HepG2 (cell line): ENCODE data around the gene ITGB8. TPM values are rescaled to one million over a fixed set of nuclear protein-coding genes. Genes with fewer than 3 reads are reported as not detected.

Source experiments
- ATAC-seq: fragments of 200-7000 bp; cut with Tn5 transposase; 3 replicates; pipeline ENCODE4 v1.9.1; 2020; ENCODE audit warnings: mild to moderate bottlenecking, moderate library complexity
- BruUV-seq: library from RNA; stranded (reverse); fragments of 400-500 nt; replicated peaks from 2 replicates; lab custom pipeline; 2021; lab: Mats Ljungman, UMichigan
- CTCF ChIA-PET: fragments of 300-600 bp; formaldehyde crosslinking; extraction: SDS; loops from one replicate; lab custom pipeline; 2021; ENCODE audit warnings: low total read pairs, inconsistent platforms, low intra/inter-chr PET ratio; lab: Yijun Ruan, JAX
- POLR2A ChIA-PET: fragments of 350-600 bp; sonication (Branson Sonifier 250); formaldehyde crosslinking; loops from one replicate; lab custom pipeline; 2020; ENCODE audit warnings: antibody characterized with exemption, inconsistent platforms; lab: Yijun Ruan, JAX
- DNase-seq: peaks from one replicate; pipeline ENCODE4 v3.0.0-alpha.2; 2015; ENCODE audit warnings: low spot score
- FAIRE-seq: peaks from 3 replicates; lab custom pipeline; 2011; peaks lifted over from hg19 to GRCh38; lab: Jason Lieb, UNC
- H2AFZ ChIP-seq: one replicate; pipeline ENCODE4 v1.6.1; 2011; ENCODE audit warnings: low read length, inconsistent platforms
- H3K27ac ChIP-seq: fragments of 300-600 bp; 3 replicates; pipeline ENCODE4 v1.8.0; 2011; ENCODE audit warnings: mixed run types, mild to moderate bottlenecking, mixed read lengths, low read length, inconsistent platforms; ENCODE audit not compliant: insufficient read depth; ENCODE audit errors: extremely low read length
- H3K27me3 ChIP-seq, 2 experiments: fragments of 200-600 bp in 1 of 2; 2 replicates in 1 of 2; 3 replicates in 1 of 2; pipeline versions ENCODE4 v1.6.0 to v1.8.0; 2011; ENCODE audit warnings: low read length in 2 of 2, mild to moderate bottlenecking in 2 of 2, moderate library complexity in 2 of 2, inconsistent platforms in 1 of 2; ENCODE audit not compliant: insufficient read depth in 2 of 2, control insufficient read depth in 1 of 2
- H3K36me3 ChIP-seq, 2 experiments: fragments of 200-600 bp in 1 of 2; replicated peaks in 1 of 2; 2 replicates in 1 of 2; 3 replicates in 1 of 2; pipeline versions ENCODE4 v1.5.1 to v1.8.0; 2011; ENCODE audit warnings: low read length in 2 of 2, inconsistent platforms in 1 of 2; ENCODE audit not compliant: insufficient read depth in 2 of 2, control insufficient read depth in 1 of 2
- H3K4me1 ChIP-seq: 2 replicates; pipeline ENCODE4 v1.5.1; 2012; ENCODE audit warnings: low read length, inconsistent platforms; ENCODE audit not compliant: insufficient read depth
- H3K4me2 ChIP-seq: 2 replicates; pipeline ENCODE4 v1.6.0; 2011; ENCODE audit warnings: low read depth, low read length, inconsistent platforms
- H3K4me3 ChIP-seq, 3 experiments: fragments of 200-600 bp in 1 of 3; sonication (generic), shearing (Covaris generic) in 1 of 3; replicated peaks in 1 of 3; 2 replicates each; pipeline ENCODE4 v1.5.1; 2011 to 2016; ENCODE audit warnings: low read length in 3 of 3, inconsistent platforms in 2 of 3, low read depth in 2 of 3, mild to moderate bottlenecking in 2 of 3, control low read depth in 1 of 3, mixed read lengths in 1 of 3; ENCODE audit not compliant: insufficient read depth in 1 of 3
- H3K79me2 ChIP-seq: one replicate; pipeline ENCODE4 v1.6.1; 2011; ENCODE audit warnings: low read length, inconsistent platforms; ENCODE audit not compliant: insufficient read depth
- H3K9ac ChIP-seq: 2 replicates; pipeline ENCODE4 v1.6.0; 2011; ENCODE audit warnings: mild to moderate bottlenecking, low read depth, low read length, inconsistent platforms; ENCODE audit not compliant: insufficient read depth
- H3K9me3 ChIP-seq: 2 replicates; pipeline ENCODE4 v1.5.1; 2012; ENCODE audit warnings: mild to moderate bottlenecking, low read length
- H4K20me1 ChIP-seq: 2 replicates; pipeline ENCODE4 v1.6.0; 2011; ENCODE audit warnings: inconsistent platforms, mild to moderate bottlenecking, low read length, moderate library complexity; ENCODE audit not compliant: insufficient read depth
- ARNT ChIP-seq: fragments of 450-650 bp; IDR thresholded peaks from 2 replicates; pipeline ENCODE4 v1.6.1; 2017
- CEBPB ChIP-seq: IDR thresholded peaks from 2 replicates; pipeline ENCODE4 v1.6.1; 2011; ENCODE audit warnings: low read depth, low read length, improper control_type of control experiment, borderline replicate concordance
- E2F2 ChIP-seq: sonication (generic); formaldehyde crosslinking; IDR thresholded peaks from 2 replicates; pipeline ENCODE4 v1.4.0; 2020; ENCODE audit warnings: missing genetic modification reagents, borderline replicate concordance
- FOXO1 ChIP-seq: sonication (generic); formaldehyde crosslinking; IDR thresholded peaks from 2 replicates; pipeline ENCODE4 v1.4.0; 2020; ENCODE audit warnings: missing genetic modification reagents
- GLI4 ChIP-seq: sonication (generic); formaldehyde crosslinking; IDR thresholded peaks from 2 replicates; pipeline ENCODE4 v1.5.1; 2020; ENCODE audit warnings: missing genetic modification reagents, mild to moderate bottlenecking, moderate library complexity, borderline replicate concordance
- KDM4B ChIP-seq: sonication (generic); formaldehyde crosslinking; IDR thresholded peaks from 2 replicates; pipeline ENCODE4 v1.4.0; 2020; ENCODE audit warnings: missing genetic modification reagents
- RNF2 ChIP-seq: fragments of 450-650 bp; conservative IDR thresholded peaks from 2 replicates; pipeline ENCODE4 v1.6.1; 2016; ENCODE audit warnings: low read depth
- SMAD1 ChIP-seq: sonication (generic); formaldehyde crosslinking; IDR thresholded peaks from 2 replicates; pipeline ENCODE4 v1.4.0; 2020; ENCODE audit warnings: missing genetic modification reagents, low read depth, mild to moderate bottlenecking, borderline replicate concordance
- ZNF12 ChIP-seq: sonication (generic); formaldehyde crosslinking; IDR thresholded peaks from 2 replicates; pipeline ENCODE4 v1.5.0; 2020; ENCODE audit warnings: missing genetic modification reagents
- ZNF460 ChIP-seq: sonication (generic); formaldehyde crosslinking; IDR thresholded peaks from 2 replicates; pipeline ENCODE4 v1.5.1; 2020; ENCODE audit warnings: missing genetic modification reagents, mild to moderate bottlenecking, borderline replicate concordance
- ZNF614 ChIP-seq: IDR thresholded peaks from 2 replicates; pipeline ENCODE4 v1.6.1; 2018; ENCODE audit warnings: missing biosample characterization, missing genetic modification reagents, inconsistent platforms, borderline replicate concordance
- ZNF615 ChIP-seq: sonication (generic); formaldehyde crosslinking; IDR thresholded peaks from 2 replicates; pipeline ENCODE4 v1.5.0; 2020; ENCODE audit warnings: mild to moderate bottlenecking, missing genetic modification reagents, borderline replicate concordance
- ZNF652 ChIP-seq: IDR thresholded peaks from 2 replicates; pipeline ENCODE4 v1.6.1; 2016; ENCODE audit warnings: low read depth, borderline replicate concordance
- ZNF83 ChIP-seq: sonication (generic); formaldehyde crosslinking; IDR thresholded peaks from 2 replicates; pipeline ENCODE4 v1.4.0; 2020; ENCODE audit warnings: missing genetic modification reagents, mild to moderate bottlenecking, borderline replicate concordance
- WGBS: methylation state at CpG from one replicate; pipeline ENCODE4 v1.1.6; 2017; ENCODE audit warnings: low lambda C conversion rate; 5-methylcytosine and 5-hydroxymethylcytosine counted together
- in situ Hi-C: cut with HindIII; loops from 2 replicates; pipeline ENCODE4 v1.10.0; 2017; ENCODE audit warnings: low pct_unique_long_range_greater_than_20kb; ENCODE audit not compliant: extremely low pct_ligation_motif_present
- intact Hi-C: fragments of 100-400 bp; cut with micrococcal nuclease; formaldehyde crosslinking; loops from one replicate; pipeline ENCODE4 v1.10.0; 2022; ENCODE audit not compliant: unreplicated experiment
- polyA plus RNA-seq, 8 experiments: library from polyadenylated mRNA; depleted of rRNA in 3 of 8; stranded (reverse) in 7 of 8; unstranded in 1 of 8; fragments of >200 nt; fragmentation: Illumina TruSeq in 4 of 8; extraction: Trizol in 4 of 8; gene quantifications; 2 replicates each; pipeline versions ENCODE4 v1.2.1 to v1.2.3, GENCODE V29; 2011 to 2016; ENCODE audit warnings: low read depth in 4 of 8, missing spikeins in 1 of 8, mixed read lengths in 1 of 8; ENCODE audit not compliant: insufficient read depth in 1 of 8
- total RNA-seq, 5 experiments: library from RNA; depleted of rRNA; stranded (reverse); fragments of >200 nt; fragmentation: Illumina TruSeq; extraction: Trizol; gene quantifications; 2 replicates each; pipeline ENCODE4 v1.2.3, GENCODE V29; 2016; ENCODE audit warnings: low read depth in 1 of 5
- TF ChIP-seq, protein P1 (sequence below): sonication (generic); formaldehyde crosslinking; IDR thresholded peaks from 2 replicates; pipeline ENCODE4 v1.9.0; 2021; ENCODE audit warnings: missing genetic modification reagents, borderline replicate concordance
- TF ChIP-seq, protein P2 (sequence below): sonication (generic); formaldehyde crosslinking; IDR thresholded peaks from 2 replicates; pipeline ENCODE4 v1.8.0; 2022; ENCODE audit warnings: low read depth, missing genetic modification reagents
- TF ChIP-seq, protein P3 (sequence below): sonication (generic); formaldehyde crosslinking; IDR thresholded peaks from 2 replicates; pipeline ENCODE4 v1.4.0; 2020; ENCODE audit warnings: missing genetic modification reagents

The ITGB8 gene
- total and polyA plus RNA-seq, 2 of the 13 experiments (the other 11 are each of a cell fraction or from before 2014, with no cell fraction given): 0.01 TPM; not detected in 1

DNA sequence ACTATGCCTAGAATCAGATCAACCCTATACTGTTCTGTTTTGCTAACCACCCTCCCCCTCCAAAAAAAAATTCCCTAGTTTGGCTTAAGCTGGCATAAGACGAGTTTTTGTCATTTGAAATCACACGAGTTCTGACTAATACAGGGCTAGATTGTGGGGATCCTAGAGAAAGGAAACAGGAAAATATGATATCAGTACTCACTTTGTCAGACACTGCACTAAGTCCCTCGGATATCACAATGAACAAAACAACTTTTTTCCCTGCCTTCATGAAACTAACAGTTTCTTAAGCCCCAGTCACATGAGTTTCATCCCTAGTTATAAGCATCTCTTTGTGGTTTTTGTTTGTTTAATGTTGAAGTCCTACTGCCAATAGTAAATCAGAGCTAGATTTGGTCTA is 118.5 kb downstream of the ITGB8 start:
- H3K27me3 ChIP-seq: no peaks in the 10 kb centered on the region
- WGBS: 2% methylated on average over 3 of the region's 3 CpGs
- H3K4me3 ChIP-seq: no peak overlapping the region
- H3K4me1 ChIP-seq: no peaks in the 10 kb centered on the region
- intact Hi-C loops: no loop called here
- no peak overlapping the region for H3K9ac ChIP-seq
- no peak for DNase-seq
- no peaks in the 10 kb centered on the region for H3K79me2 ChIP-seq
- ChIA-PET CTCF (no interaction called here), POLR2A (no interaction called here)
- in situ Hi-C loops: no loop called here
- no TSS peak for BruUV-seq
- TF ChIP-seq ARNT (no peak), CEBPB (no peak), RNF2 (no peak), KDM4B (no peak), ZNF614 (no peak), ZNF615 (CRISPR knock-in tag) (no peak), FOXO1 (CRISPR knock-in tag) (no peak), ZNF83 (CRISPR knock-in tag) (no peak), E2F2 (CRISPR knock-in tag) (no peak), GLI4 (no peak), ZNF460 (CRISPR knock-in tag) (no peak), ZNF12 (CRISPR knock-in tag) (no peak), ZNF652 (CRISPR knock-in tag) (no peak), SMAD1 (no peak)
- TF ChIP-seq, protein P1, sequence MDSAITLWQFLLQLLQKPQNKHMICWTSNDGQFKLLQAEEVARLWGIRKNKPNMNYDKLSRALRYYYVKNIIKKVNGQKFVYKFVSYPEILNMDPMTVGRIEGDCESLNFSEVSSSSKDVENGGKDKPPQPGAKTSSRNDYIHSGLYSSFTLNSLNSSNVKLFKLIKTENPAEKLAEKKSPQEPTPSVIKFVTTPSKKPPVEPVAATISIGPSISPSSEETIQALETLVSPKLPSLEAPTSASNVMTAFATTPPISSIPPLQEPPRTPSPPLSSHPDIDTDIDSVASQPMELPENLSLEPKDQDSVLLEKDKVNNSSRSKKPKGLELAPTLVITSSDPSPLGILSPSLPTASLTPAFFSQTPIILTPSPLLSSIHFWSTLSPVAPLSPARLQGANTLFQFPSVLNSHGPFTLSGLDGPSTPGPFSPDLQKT (CRISPR knock-in tag): no peak
- TF ChIP-seq, protein P2, sequence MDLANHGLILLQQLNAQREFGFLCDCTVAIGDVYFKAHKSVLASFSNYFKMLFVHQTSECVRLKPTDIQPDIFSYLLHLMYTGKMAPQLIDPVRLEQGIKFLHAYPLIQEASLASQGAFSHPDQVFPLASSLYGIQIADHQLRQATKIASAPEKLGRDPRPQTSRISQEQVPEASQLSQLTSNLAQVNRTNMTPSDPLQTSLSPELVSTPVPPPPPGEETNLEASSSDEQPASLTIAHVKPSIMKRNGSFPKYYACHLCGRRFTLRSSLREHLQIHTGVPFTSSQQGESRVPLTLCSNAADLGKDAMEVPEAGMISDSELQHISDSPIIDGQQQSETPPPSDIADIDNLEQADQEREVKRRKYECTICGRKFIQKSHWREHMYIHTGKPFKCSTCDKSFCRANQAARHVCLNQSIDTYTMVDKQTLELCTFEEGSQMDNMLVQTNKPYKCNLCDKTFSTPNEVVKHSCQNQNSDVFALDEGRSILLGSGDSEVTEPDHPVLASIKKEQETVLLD: no peak
- TF ChIP-seq, protein P3, sequence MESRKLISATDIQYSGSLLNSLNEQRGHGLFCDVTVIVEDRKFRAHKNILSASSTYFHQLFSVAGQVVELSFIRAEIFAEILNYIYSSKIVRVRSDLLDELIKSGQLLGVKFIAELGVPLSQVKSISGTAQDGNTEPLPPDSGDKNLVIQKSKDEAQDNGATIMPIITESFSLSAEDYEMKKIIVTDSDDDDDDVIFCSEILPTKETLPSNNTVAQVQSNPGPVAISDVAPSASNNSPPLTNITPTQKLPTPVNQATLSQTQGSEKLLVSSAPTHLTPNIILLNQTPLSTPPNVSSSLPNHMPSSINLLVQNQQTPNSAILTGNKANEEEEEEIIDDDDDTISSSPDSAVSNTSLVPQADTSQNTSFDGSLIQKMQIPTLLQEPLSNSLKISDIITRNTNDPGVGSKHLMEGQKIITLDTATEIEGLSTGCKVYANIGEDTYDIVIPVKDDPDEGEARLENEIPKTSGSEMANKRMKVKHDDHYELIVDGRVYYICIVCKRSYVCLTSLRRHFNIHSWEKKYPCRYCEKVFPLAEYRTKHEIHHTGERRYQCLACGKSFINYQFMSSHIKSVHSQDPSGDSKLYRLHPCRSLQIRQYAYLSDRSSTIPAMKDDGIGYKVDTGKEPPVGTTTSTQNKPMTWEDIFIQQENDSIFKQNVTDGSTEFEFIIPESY (CRISPR knock-in tag): no peak
- peaks cover 11% of the 10 kb centered on the region for H3K9me3 ChIP-seq
- H4K20me1 ChIP-seq: no peaks in the 10 kb centered on the region
- no peak overlapping the region for H2AFZ ChIP-seq
- H3K4me2 ChIP-seq: no peak overlapping the region
- no peak for ATAC-seq
- H3K27ac ChIP-seq: no peak overlapping the region
- H3K36me3 ChIP-seq: no peaks in the 10 kb centered on the region
- no peak for FAIRE-seq
